SU-DHL-6 (cell line): Measurements from ENCODE around the gene FAM53A.

Source experiments
- H2AFZ ChIP-seq: fragments of 200-600 bp; sonication (generic); 2 replicates; pipeline ENCODE4 v1.6.1; 2014; ENCODE audit warnings: low read depth, mild to moderate bottlenecking, moderate library complexity, mixed read lengths, antibody characterized with exemption, low read length; ENCODE audit not compliant: severe bottlenecking
- H3F3A ChIP-seq: fragments of 200-600 bp; shearing (Covaris generic); 2 replicates; pipeline ENCODE4 v1.6.0; 2016; ENCODE audit warnings: antibody characterized with exemption, mild to moderate bottlenecking; ENCODE audit not compliant: insufficient read depth
- H3K27ac ChIP-seq: fragments of 200-600 bp; sonication (generic); 2 replicates; pipeline ENCODE4 v1.5.1; 2016; ENCODE audit warnings: low read depth, mild to moderate bottlenecking, low read length, moderate library complexity, mixed read lengths
- H3K27me3 ChIP-seq: fragments of 200-600 bp; sonication (generic), shearing (Covaris generic); 2 replicates; pipeline ENCODE4 v1.6.0; 2014; ENCODE audit warnings: mild to moderate bottlenecking, low read length
- H3K36me3 ChIP-seq: fragments of 200-600 bp; sonication (generic); 2 replicates; pipeline ENCODE4 v1.6.1; 2014; ENCODE audit warnings: mild to moderate bottlenecking, low read length, mixed read lengths
- H3K4me2 ChIP-seq: fragments of 300-600, 200-600 bp; shearing (Covaris generic), sonication (generic); 2 replicates; pipeline ENCODE4 v1.6.0; 2014; ENCODE audit warnings: low read length, low read depth, mild to moderate bottlenecking; ENCODE audit not compliant: poor library complexity, severe bottlenecking
- H3K4me3 ChIP-seq: fragments of 200-600 bp; sonication (generic); 2 replicates; pipeline ENCODE4 v1.5.1; 2014; ENCODE audit warnings: antibody characterized with exemption, low read length, mild to moderate bottlenecking, mixed read lengths; ENCODE audit not compliant: insufficient read depth, poor library complexity, severe bottlenecking
- H3K79me2 ChIP-seq: fragments of 200-600 bp; sonication (generic); 2 replicates; pipeline ENCODE4 v1.6.1; 2014; ENCODE audit warnings: mild to moderate bottlenecking, low read length, moderate library complexity; ENCODE audit not compliant: insufficient read depth
- H3K9ac ChIP-seq: fragments of 200-600 bp; sonication (generic); 2 replicates; pipeline ENCODE4 v1.7.0; 2014; ENCODE audit warnings: mild to moderate bottlenecking, low read length
- H3K9me2 ChIP-seq: fragments of 200-600 bp; sonication (generic); replicated peaks from 2 replicates; pipeline ENCODE4 v1.6.1; 2014; ENCODE audit warnings: low read length; ENCODE audit not compliant: insufficient read depth
- H3K9me3 ChIP-seq: fragments of 200-600 bp; sonication (generic); 2 replicates; pipeline ENCODE4 v1.6.1; 2014; ENCODE audit warnings: low read length, mixed read lengths; ENCODE audit not compliant: insufficient read depth
- H4K20me1 ChIP-seq: fragments of 200-600 bp; sonication (generic); 2 replicates; pipeline ENCODE4 v1.6.1; 2014; ENCODE audit warnings: low read depth, mild to moderate bottlenecking, antibody characterized with exemption, low read length, moderate library complexity, mixed read lengths
- EZH2phosphoT487 ChIP-seq: fragments of 200-600 bp; sonication (generic), shearing (Covaris generic); conservative IDR thresholded peaks from 2 replicates; pipeline ENCODE4 v1.6.1; 2018; ENCODE audit warnings: mild to moderate bottlenecking, antibody characterized with exemption, low read length, moderate library complexity, mixed read lengths
- TF ChIP-seq, protein P1 (sequence below): fragments of 200-600 bp; sonication (generic); IDR thresholded peaks from one replicate; pipeline ENCODE4 v1.5.1; 2017; ENCODE audit warnings: antibody characterized with exemption, mild to moderate bottlenecking, low read length, moderate library complexity; ENCODE audit not compliant: insufficient read depth, poor library complexity, severe bottlenecking

FAM53A gene

GRCh38 chr4:1627417-1628313, 56.4 kb downstream of the FAM53A start:
- H3K27me3 ChIP-seq, result no peaks in the 10 kb centered on the region
- no peak for TF ChIP-seq EZH2phosphoT487
- TF ChIP-seq, protein P1, sequence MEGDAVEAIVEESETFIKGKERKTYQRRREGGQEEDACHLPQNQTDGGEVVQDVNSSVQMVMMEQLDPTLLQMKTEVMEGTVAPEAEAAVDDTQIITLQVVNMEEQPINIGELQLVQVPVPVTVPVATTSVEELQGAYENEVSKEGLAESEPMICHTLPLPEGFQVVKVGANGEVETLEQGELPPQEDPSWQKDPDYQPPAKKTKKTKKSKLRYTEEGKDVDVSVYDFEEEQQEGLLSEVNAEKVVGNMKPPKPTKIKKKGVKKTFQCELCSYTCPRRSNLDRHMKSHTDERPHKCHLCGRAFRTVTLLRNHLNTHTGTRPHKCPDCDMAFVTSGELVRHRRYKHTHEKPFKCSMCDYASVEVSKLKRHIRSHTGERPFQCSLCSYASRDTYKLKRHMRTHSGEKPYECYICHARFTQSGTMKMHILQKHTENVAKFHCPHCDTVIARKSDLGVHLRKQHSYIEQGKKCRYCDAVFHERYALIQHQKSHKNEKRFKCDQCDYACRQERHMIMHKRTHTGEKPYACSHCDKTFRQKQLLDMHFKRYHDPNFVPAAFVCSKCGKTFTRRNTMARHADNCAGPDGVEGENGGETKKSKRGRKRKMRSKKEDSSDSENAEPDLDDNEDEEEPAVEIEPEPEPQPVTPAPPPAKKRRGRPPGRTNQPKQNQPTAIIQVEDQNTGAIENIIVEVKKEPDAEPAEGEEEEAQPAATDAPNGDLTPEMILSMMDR, result no peak
- no peak overlapping the region for H3K4me3 ChIP-seq
- no peaks in the 10 kb centered on the region for H3K9me3 ChIP-seq
- H3K27ac ChIP-seq, result no peak overlapping the region
- no peak overlapping the region for H2AFZ ChIP-seq
- H4K20me1 ChIP-seq, result no peaks in the 10 kb centered on the region
- no peaks in the 10 kb centered on the region for H3K79me2 ChIP-seq
- H3K36me3 ChIP-seq, result no peaks in the 10 kb centered on the region
- no peak overlapping the region for H3K4me2 ChIP-seq
- H3K9ac ChIP-seq, result no peak overlapping the region
- H3K9me2 ChIP-seq, result no peaks in the 10 kb centered on the region
- H3F3A ChIP-seq, result no peaks in the 10 kb centered on the region

- H3F3A ChIP-seq, result no peaks in the 10 kb centered on the region
- H3K4me2 ChIP-seq, result no peak overlapping the region
- no peaks in the 10 kb centered on the region for H3K79me2 ChIP-seq
- no peak overlapping the region for H3K9ac ChIP-seq
- no peaks in the 10 kb centered on the region for H3K9me2 ChIP-seq
- H4K20me1 ChIP-seq, result no peaks in the 10 kb centered on the region
- H3K27ac ChIP-seq, result no peak overlapping the region
- no peaks in the 10 kb centered on the region for H3K36me3 ChIP-seq
- no peaks in the 10 kb centered on the region for H3K27me3 ChIP-seq
- H2AFZ ChIP-seq, result no peak overlapping the region
- no peak overlapping the region for H3K4me3 ChIP-seq
- TF ChIP-seq, protein P1, result no peak
- no peak for TF ChIP-seq EZH2phosphoT487
- no peaks in the 10 kb centered on the region for H3K9me3 ChIP-seq
Observed at GRCh38 chr4:1626941-1627340, 57.2 kb downstream of the FAM53A start.

DNA sequence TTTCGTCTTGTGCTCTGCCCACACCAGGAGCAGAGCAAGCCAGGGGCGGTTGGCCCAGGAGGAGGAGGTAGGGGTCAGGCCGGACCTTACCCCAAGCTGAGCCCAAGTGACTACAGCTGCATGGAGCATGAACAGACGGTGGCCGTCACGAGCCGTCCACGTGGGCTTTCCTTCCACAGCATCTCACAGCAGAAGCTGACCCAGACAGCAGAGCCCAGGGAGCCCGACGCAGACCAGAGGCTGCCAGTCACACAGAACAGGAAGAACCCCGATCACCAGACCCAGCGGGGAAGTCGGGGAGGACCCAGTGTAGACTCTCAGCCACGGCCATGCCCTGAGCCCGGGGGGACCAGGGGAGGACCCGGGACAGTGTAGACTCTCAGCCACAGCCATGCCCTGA, 58.0 kb downstream of the FAM53A start:
- Histone ChIP-seq H3K4me2 (no peak overlapping the region), H3K27ac (no peak overlapping the region)

More for the DNA sequence above, 58.0 kb downstream of the FAM53A start:
- H3K36me3 ChIP-seq, result no peaks in the 10 kb centered on the region
- no peak overlapping the region for H3K9ac ChIP-seq
- no peaks in the 10 kb centered on the region for H3K27me3 ChIP-seq
- no peaks in the 10 kb centered on the region for H3K9me2 ChIP-seq
- no peaks in the 10 kb centered on the region for H3K79me2 ChIP-seq
- H3F3A ChIP-seq, result no peaks in the 10 kb centered on the region
- H4K20me1 ChIP-seq, result no peaks in the 10 kb centered on the region
- TF ChIP-seq, protein P1, result no peak
- no peak for TF ChIP-seq EZH2phosphoT487
- H3K4me3 ChIP-seq, result no peak overlapping the region
- no peaks in the 10 kb centered on the region for H3K9me3 ChIP-seq
- H2AFZ ChIP-seq, result no peak overlapping the region
